Measurements from ENCODE around the gene SNX8.

- no peak for TF ChIP-seq CTCF (conservative IDR thresholded peaks at IDR 0.05; ENCODE audit: low read length)
- TF ChIP-seq EZH2phosphoT487 (IDR thresholded peaks at IDR 0.05; ENCODE audit: borderline replicate concordance, low read depth, low read length) = no peak
These were observed 95.1 kb downstream of the SNX8 start for GRCh38 chr7:2219136-2219535.

Data from OCI-LY7 (cell line).